ENCODE measurements around the gene PIBF1. TPM values are rescaled to one million over a fixed set of nuclear protein-coding genes. Genes with fewer than 3 reads are reported as not detected.

PIBF1 gene
- total RNA-seq, 4 donors from 2014 or later, result 7.9 to 54.6 (median 29.1) TPM

GRCh38 chr13:72985610-72986009 is 203.7 kb downstream of the PIBF1 start:
- H3K27ac ChIP-seq, result no peak overlapping the region
- H3K27me3 ChIP-seq, result no peaks in the 10 kb centered on the region
- no peaks in the 10 kb centered on the region for H3K9me3 ChIP-seq
- intact Hi-C loops (cut with DNase I; ENCODE audit: low total_unique reads), result no loop called here
- H3K4me3 ChIP-seq, result no peak overlapping the region
- H3K4me1 ChIP-seq, result no peaks in the 10 kb centered on the region
- H3K36me3 ChIP-seq, result no peaks in the 10 kb centered on the region
- DNase-seq, result no peak
- TF ChIP-seq, protein P1, sequence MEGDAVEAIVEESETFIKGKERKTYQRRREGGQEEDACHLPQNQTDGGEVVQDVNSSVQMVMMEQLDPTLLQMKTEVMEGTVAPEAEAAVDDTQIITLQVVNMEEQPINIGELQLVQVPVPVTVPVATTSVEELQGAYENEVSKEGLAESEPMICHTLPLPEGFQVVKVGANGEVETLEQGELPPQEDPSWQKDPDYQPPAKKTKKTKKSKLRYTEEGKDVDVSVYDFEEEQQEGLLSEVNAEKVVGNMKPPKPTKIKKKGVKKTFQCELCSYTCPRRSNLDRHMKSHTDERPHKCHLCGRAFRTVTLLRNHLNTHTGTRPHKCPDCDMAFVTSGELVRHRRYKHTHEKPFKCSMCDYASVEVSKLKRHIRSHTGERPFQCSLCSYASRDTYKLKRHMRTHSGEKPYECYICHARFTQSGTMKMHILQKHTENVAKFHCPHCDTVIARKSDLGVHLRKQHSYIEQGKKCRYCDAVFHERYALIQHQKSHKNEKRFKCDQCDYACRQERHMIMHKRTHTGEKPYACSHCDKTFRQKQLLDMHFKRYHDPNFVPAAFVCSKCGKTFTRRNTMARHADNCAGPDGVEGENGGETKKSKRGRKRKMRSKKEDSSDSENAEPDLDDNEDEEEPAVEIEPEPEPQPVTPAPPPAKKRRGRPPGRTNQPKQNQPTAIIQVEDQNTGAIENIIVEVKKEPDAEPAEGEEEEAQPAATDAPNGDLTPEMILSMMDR (IDR thresholded peaks at IDR 0.05), result no peak
- TF ChIP-seq POLR2A (IDR thresholded peaks at IDR 0.05), result no peak

DNA sequence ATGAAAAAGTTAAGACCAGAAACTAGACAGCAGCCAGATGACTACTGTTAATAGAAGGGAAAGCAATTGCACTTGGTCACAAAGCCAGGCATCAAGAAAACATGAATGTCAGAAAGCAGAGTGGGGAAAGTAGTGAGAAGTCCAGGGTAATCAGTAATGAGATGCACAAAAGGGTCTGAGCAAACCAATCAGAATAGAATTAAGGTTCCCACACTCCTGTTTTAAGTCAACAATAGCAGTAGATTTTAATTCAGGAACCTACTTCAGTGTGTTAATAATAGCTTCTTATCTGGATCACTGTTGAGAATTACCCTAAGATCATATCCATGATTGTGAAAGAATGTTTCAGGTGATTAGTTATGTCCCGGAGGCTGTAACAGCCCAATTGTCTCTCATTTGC is 204.3 kb downstream of the PIBF1 start:
- H3K4me3 ChIP-seq, result no peak overlapping the region
- H3K27ac ChIP-seq, result no peak overlapping the region
- H3K4me1 ChIP-seq, result no peaks in the 10 kb centered on the region
- intact Hi-C loops (cut with DNase I; ENCODE audit: low total_unique reads), result no loop called here
- no peaks in the 10 kb centered on the region for H3K36me3 ChIP-seq
- no peaks in the 10 kb centered on the region for H3K9me3 ChIP-seq
- no peaks in the 10 kb centered on the region for H3K27me3 ChIP-seq
- no peak for DNase-seq
- TF ChIP-seq POLR2A (IDR thresholded peaks at IDR 0.05), result no peak
- TF ChIP-seq, protein P1 (IDR thresholded peaks at IDR 0.05), result no peak

GRCh38 chr13:72990953-72991352 is 209.0 kb downstream of the PIBF1 start:
- Histone ChIP-seq H3K27me3 (no peaks in the 10 kb centered on the region), H3K4me3 (no peak overlapping the region), H3K27ac (no peak overlapping the region), H3K36me3 (no peaks in the 10 kb centered on the region), H3K9me3 (no peaks in the 10 kb centered on the region), H3K4me1 (no peaks in the 10 kb centered on the region)
- no peak for DNase-seq
- TF ChIP-seq, protein P1 (IDR thresholded peaks at IDR 0.05), result no peak
- TF ChIP-seq POLR2A (IDR thresholded peaks at IDR 0.05), result no peak
- intact Hi-C loops (cut with DNase I; ENCODE audit: low total_unique reads), result no loop called here

GRCh38 chr13:72998012-72998411 is 216.1 kb downstream of the PIBF1 start:
- Histone ChIP-seq H3K27me3 (no peaks in the 10 kb centered on the region), H3K36me3 (no peaks in the 10 kb centered on the region), H3K4me1 (no peaks in the 10 kb centered on the region), H3K4me3 (no peak overlapping the region), H3K9me3 (no peaks in the 10 kb centered on the region), H3K27ac (no peak overlapping the region)
- intact Hi-C loops (cut with DNase I; ENCODE audit: low total_unique reads), result no loop called here
- DNase-seq, result no peak
- TF ChIP-seq, protein P1 (IDR thresholded peaks at IDR 0.05), result no peak
- no peak for TF ChIP-seq POLR2A (IDR thresholded peaks at IDR 0.05)

GRCh38 chr13:73000027-73000674 is 218.2 kb downstream of the PIBF1 start:
- no peak overlapping the region for H3K27ac ChIP-seq
- H3K9me3 ChIP-seq, result no peaks in the 10 kb centered on the region
- H3K36me3 ChIP-seq, result no peaks in the 10 kb centered on the region
- no peaks in the 10 kb centered on the region for H3K27me3 ChIP-seq
- intact Hi-C loops (cut with DNase I; ENCODE audit: low total_unique reads), result no loop called here
- no peaks in the 10 kb centered on the region for H3K4me1 ChIP-seq
- no peak for DNase-seq
- no peak overlapping the region for H3K4me3 ChIP-seq
- TF ChIP-seq POLR2A (IDR thresholded peaks at IDR 0.05), result no peak
- TF ChIP-seq, protein P1 (IDR thresholded peaks at IDR 0.05), result no peak
